T47D (cell line): ENCODE data around the gene TLCD1.

Source experiments
- DNase-seq, 2 experiments: peaks; one replicate each; pipeline versions ENCODE4 v3.0.0 to v3.0.0-alpha.2; 2011 to 2012; ENCODE audit warnings: low read depth in 1 of 2, low spot score in 1 of 2
- JUND ChIP-seq: IDR thresholded peaks from 2 replicates; pipeline ENCODE4 v1.6.1; 2012; ENCODE audit warnings: low read depth
- in situ Hi-C: cut with HindIII; loops from 2 replicates; pipeline ENCODE4 v1.10.0; 2016; ENCODE audit warnings: low sequenced_read_pairs, low pct_unique_long_range_greater_than_20kb

TLCD1 gene

GRCh38 chr17:28751600-28752366, 25.8 kb upstream of the TLCD1 start:
- no peak for TF ChIP-seq JUND
- in situ Hi-C loops: no loop called here
- DNase-seq: no peak

- in situ Hi-C loops: no loop called here
- peak in 1 of 2 experiments; percentile 97 for DNase-seq
- TF ChIP-seq JUND: no peak
Measured at GRCh38 chr17:28750178-28751047, 24.4 kb upstream of the TLCD1 start.

GRCh38 chr17:28749516-28750177, 23.6 kb upstream of the TLCD1 start:
- TF ChIP-seq JUND: no peak
- in situ Hi-C loops: no loop called here
- no peak for DNase-seq

- in situ Hi-C loops: no loop called here
- DNase-seq: no peak
- no peak for TF ChIP-seq JUND
Measured at GRCh38 chr17:28748852-28749515, 23.0 kb upstream of the TLCD1 start.

GRCh38 chr17:28747801-28748750, 22.0 kb upstream of the TLCD1 start:
- in situ Hi-C loops: no loop called here
- no peak for TF ChIP-seq JUND

GRCh38 chr17:28747051-28747691, 21.1 kb upstream of the TLCD1 start:
- peak in 1 of 2 experiments; percentile 100 for DNase-seq
- in situ Hi-C loops: no loop called here
- no peak; the same call in 1 of the 2 replicates for TF ChIP-seq JUND

More at GRCh38 chr17:28747801-28748750, 22.0 kb upstream of the TLCD1 start:
- DNase-seq: no peak

- DNase-seq: peak; percentile 73 to 99
- in situ Hi-C loops: no loop called here
- no peak; the same call in 1 of the 2 replicates for TF ChIP-seq JUND
Measured at GRCh38 chr17:28746611-28747050, 20.6 kb upstream of the TLCD1 start.

- in situ Hi-C loops: no loop called here
- TF ChIP-seq JUND: 0 out of 2 replicates have a peak, but pooled peaks have one; percentile 49
- peak in 1 of 2 experiments; percentile 97 for DNase-seq
Measured at GRCh38 chr17:28745786-28746411, 19.9 kb upstream of the TLCD1 start.

GRCh38 chr17:28744972-28745785, 19.1 kb upstream of the TLCD1 start:
- DNase-seq: peak in 1 of 2 experiments; percentile 79
- TF ChIP-seq JUND: no peak
- in situ Hi-C loops: no loop called here
